HL-60/S4 treated with phorbol 12-myristate 13-acetate at 8.2 ng/mL for 4 days and 3 days (cell line): ENCODE data around the gene KPNA3.
"Not testable (repeated sequence)": the region's sequence is repeated elsewhere in the genome, so short reads cannot be mapped to it uniquely, and the experiment has no call there.

Source experiments
- in situ Hi-C: fragments of 300-500 bp; cut with MboI; formaldehyde crosslinking; loops from 2 replicates; pipeline ENCODE4 v1.15.0; 2022; ENCODE audit warnings: low sequenced_read_pairs

KPNA3 gene, protein sequence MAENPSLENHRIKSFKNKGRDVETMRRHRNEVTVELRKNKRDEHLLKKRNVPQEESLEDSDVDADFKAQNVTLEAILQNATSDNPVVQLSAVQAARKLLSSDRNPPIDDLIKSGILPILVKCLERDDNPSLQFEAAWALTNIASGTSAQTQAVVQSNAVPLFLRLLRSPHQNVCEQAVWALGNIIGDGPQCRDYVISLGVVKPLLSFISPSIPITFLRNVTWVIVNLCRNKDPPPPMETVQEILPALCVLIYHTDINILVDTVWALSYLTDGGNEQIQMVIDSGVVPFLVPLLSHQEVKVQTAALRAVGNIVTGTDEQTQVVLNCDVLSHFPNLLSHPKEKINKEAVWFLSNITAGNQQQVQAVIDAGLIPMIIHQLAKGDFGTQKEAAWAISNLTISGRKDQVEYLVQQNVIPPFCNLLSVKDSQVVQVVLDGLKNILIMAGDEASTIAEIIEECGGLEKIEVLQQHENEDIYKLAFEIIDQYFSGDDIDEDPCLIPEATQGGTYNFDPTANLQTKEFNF

DNA sequence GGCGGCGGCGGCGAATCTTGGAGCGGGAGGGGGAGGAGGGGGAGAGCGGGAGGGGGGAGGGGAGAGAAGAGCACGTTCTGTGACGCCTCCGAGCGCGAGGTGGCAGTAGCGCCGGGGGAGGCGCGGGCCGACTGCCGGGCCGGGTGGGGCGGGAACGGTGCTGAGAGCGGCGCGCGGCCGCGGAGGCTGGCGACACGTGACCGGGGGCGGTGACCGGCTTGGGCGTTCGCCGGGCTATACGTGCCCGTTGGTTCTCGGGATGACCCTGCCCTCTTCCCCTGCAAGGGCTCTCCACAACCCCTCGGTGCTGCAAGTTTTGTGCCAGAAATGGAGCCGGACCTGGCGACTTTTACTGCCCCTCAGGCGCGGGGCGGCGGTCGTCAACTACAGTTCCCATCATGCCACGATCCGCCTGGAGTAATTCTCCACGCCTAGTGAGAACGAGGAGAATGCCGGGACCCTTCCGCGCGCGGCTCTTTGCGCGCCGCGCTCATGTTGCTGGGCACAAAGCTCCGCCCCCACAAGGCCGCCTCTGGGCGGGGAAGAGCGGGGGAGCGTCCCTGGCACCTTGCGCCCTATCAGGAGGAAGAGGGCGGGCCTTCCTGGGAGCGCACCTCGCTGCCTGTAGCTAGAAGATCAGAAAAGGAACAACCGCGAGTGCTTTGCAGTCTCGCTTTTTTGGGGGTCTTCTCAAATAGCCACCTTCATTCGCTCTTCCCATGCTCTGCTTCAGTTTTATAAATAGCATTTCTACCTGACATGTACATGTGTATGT, at the start of gene KPNA3:
TSS of gene KPNA3 (minus strand) at position 133 of the 775 bp plus-strand sequence. CDS start 176 bp downstream, outside the sequence.
- in situ Hi-C loops = no loop called here

DNA sequence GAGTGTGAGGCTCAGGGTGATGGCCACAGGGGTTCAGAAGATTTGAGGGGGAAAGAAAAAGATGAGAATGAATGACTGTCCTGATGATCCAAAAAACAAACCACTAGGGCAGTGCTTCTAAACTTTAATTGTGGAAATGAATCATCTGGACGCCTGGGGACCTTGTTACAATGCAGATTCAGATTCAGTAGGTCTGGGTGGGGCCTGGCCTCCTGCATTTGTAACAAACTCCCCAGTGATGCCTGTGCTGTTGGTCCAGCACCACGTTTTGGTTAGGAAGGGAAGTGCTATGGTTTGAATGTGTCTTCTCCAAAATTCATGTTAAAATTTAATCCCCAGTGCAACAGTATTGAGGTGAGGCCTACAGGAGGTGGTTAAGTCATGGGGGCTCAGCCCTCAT, 49.5 kb upstream of the KPNA3 start:
- in situ Hi-C loops = loop anchor here (10.0 kb wide), 1 partner anchor 177 kb away; no protein-coding TSS in a partner anchor

DNA sequence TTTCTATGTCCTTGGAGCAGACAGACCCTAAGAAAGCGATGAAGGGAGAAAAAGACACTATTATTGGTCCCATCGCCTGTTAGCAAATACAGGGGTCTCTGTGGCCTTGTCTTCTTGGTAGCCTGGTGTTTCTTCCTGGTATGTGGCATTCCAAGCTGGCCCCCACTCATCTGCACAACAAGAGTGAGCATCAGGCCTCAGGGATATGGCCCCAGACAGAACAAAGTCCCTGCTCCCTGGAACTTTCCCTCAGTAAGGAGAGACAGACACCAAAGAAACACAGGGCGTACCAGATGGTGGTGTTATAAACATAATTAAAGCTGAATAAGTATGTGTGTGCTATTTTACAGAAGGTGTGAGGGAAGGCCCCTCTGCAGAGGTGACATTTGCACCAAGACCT, 48.2 kb upstream of the KPNA3 start:
- in situ Hi-C loops = loop anchor here (10.0 kb wide), 1 partner anchor 176 kb away; no protein-coding TSS in a partner anchor

DNA sequence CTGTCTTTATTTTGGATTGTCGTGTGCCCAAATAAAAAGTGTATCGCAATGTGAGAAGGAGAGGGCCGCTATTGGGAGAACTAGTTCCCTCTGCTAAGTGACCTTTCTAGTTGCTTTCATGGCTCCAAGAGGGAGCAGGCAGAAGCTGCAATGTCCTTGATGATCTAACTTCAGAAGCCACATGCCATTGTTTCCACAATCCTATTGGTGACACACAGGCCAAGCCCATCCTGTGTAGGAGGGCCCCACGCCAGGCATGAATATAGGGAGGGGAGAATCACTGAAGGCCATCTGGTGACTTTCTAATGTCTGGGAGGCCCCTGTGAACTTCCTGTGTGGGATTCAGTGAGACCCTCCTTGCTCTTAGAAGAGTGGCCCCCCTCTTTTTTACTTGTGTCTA, 47.8 kb upstream of the KPNA3 start:
- in situ Hi-C loops = loop anchor here (10.0 kb wide), 1 partner anchor 175 kb away; no protein-coding TSS in a partner anchor

DNA sequence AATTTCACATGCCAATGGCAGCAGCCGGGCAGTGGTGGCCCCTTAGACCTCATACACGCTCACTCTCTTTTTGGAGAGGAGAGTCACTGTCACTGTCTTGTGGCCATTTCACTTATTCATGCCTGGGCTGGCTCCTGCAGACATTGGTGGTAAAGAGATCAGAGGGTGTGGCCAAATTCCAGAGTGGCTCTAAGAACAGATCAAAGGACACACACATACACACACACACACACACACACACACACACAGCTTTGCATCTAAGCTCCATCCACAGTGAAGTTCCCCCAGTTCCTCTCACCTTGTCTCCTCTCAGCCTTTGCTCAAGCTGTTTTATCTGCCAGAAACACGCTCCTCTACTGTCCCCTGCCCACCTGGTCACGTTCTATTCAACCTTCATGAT, 46.5 kb upstream of the KPNA3 start:
- in situ Hi-C loops = no loop called here

DNA sequence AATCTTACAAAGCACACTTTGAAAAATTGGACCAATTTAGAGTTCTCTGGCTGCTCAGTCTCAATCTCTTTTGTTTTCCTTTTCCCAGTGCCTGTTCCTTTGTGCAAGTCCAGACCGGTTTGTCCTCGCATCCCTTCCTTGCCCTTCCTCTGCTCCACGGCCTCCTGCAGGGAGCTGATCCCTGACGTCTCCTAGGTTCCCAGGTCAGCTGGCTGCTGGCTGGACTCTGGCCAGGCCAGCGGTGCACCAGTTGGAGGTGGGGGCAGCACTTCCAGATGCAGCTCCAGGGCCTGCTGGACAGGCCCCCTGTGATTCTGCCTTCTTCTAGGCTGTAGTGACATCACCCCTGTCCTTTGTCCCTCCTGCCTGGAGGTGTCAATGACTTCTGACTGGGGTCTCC, 44.0 kb upstream of the KPNA3 start:
- in situ Hi-C loops = no loop called here

DNA sequence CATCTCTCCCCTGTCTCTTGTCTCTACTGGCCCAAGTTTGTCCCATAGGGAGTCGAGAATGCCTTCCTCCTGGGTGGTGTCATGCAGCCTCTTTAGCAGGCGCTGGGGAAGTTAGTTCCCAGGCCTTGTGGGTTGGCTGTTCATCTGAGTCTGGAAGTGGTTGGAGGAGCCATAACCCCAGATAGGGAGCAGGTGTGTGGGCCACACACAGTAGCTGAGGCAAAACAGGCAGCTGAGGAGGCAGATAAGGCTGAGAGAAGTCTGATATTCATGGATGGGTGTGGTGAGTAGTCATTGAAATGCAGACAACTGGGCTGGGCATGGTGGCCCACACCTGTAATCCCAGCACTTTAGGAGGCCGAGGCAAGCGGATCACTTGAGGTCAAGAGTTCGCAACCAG, 40.9 kb upstream of the KPNA3 start:
- in situ Hi-C loops = no loop called here

DNA sequence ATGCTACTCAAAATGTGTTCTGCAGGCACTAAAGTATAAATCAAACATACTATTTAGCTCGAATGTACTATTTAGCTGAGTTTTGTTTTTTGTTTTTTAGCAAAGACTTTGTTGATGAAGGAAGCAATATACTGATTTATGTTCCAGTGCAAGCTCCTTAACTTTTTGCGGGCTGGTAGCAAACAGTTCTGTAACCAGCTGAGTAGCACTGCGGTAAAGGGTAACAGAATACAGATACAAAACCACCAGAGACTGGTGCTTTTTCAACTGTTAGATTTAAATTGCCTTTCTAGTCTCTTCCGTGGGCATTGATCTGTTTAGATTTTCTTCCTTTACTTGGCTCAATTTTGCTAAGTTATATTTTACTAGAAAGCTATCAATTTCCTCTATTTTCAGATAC, 39.0 kb upstream of the KPNA3 start:
- in situ Hi-C loops = no loop called here

DNA sequence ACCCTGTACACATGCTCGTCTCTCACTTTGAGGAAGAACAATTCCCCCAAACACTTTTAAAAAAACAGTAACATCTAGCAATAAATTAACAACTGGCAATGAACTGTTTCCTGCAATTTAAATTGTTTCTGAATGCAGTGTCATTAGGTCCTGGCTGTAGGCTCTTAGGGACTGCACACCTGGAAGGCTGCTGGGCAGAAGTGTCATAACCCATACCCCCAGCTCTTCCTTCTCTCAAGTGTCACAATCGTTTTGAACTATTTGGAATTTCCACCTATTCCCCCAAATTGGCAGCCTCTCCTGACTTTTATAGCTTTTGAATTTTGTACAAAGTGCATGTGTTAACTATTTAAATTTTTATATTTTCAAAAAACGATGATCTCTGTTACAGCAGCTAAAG, 38.2 kb upstream of the KPNA3 start:
- in situ Hi-C loops = no loop called here

DNA sequence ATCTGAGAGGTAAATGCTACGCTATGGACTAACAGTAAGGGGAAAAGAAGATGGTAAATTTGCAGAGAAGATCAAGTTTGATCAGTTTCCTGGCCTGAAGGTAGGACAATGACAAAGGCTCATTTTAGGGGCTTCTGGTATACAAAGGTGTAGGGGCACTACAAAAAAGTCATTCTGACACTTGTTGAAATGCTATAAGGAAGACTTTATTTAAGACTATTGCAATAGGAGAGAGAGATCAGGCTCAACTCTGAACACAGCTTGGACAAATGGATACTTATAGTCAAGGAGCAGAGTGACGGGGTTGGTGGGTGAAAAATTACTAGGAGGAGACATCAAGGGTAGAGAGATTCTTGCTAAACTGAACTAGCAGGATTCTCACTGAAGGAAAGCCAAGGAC, 37.2 kb upstream of the KPNA3 start:
- in situ Hi-C loops = no loop called here

DNA sequence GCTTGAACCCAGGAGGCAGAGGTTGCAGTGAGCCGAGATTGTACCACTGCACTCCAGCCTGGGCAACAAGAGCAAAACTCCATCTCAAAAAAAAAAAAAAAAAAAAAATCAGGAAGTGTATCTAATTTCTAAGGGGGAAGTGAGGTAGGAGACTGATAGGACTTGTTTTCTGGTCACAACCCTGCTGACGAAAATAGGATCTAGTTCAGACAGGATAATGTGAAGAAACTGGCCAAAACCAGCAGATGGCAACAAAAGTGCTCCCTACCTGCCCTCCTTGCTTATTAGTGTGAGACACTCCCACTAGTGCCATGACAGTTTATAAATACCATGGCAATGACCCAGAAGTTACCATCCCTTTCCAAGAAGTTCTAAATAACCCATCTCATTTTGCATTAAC, 36.0 kb upstream of the KPNA3 start:
- in situ Hi-C loops = no loop called here

DNA sequence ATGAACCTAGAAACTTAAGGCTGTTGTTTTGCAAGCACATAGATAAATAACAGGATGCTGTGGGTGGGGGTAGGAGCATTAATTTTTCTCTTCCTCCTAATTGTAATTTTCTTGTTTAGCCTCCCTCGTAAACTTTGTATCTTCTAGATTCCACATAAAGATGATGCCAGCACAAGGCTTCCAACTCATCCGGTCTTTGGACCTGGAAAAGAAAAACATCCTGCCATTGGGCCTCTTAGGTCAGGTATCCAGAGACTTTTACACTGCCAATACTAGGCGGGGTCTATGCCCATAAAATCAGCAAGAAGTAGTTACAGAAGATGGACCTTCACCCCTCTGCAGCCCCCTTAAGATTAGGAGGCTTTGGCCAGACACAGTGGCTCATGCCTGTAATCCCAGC, 35.4 kb upstream of the KPNA3 start:
- in situ Hi-C loops = no loop called here

DNA sequence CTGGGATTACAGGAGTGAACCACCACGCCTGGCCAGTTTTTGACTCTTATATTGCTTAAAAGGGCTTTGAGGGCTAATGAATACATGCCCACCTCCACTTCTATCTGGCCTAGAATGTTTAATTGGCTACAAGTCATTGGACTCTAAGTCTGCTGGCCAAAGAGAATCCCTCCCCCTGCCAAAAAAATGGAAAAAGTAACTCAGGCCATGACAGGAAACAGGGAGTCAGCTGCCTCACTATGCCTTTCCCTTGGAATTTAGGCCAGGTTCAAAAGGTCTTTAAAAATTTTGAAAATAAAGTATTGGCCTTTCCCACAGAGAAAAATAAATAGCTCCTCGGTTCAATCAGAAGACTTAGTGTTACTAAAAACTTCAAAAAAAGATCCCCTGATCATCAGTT, 34.9 kb upstream of the KPNA3 start:
- in situ Hi-C loops = no loop called here

DNA sequence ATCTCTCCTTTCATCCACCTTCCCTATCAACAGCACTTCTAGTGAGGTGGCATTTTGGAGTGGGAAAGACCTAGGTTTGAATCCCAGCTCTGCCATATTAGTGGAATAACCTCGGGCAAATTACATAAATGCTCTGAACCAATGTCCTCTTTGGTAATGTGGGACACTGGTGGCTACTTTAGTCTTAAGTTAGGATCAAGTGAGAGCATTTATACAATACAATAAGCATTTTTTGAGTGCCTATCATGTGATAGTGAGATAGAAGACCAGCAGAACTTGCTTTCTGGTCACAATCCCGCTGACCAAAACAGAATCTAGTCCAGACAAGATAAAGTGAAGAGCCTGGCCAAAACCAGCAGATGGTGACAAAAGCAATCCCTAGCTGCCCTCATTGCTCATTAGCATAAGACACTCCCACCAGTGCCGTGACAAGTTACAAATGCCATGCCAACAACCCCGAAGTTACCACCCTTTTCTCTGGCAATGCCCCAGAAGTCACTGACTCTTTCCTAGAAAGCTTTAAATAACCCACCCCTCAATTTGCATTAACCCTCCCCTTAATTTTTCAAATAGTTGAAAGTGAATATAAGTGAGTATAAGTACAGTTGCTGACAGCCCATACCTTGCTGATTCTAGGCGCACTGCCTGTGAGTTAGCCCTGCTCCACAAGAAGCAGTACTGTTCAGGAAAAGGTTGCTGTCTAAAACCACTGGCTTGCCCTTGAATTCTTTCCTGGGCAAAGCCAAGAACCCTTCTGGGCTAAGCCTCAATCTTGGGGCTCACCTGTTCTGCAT, 28.9 kb upstream of the KPNA3 start:
- in situ Hi-C loops = no loop called here

DNA sequence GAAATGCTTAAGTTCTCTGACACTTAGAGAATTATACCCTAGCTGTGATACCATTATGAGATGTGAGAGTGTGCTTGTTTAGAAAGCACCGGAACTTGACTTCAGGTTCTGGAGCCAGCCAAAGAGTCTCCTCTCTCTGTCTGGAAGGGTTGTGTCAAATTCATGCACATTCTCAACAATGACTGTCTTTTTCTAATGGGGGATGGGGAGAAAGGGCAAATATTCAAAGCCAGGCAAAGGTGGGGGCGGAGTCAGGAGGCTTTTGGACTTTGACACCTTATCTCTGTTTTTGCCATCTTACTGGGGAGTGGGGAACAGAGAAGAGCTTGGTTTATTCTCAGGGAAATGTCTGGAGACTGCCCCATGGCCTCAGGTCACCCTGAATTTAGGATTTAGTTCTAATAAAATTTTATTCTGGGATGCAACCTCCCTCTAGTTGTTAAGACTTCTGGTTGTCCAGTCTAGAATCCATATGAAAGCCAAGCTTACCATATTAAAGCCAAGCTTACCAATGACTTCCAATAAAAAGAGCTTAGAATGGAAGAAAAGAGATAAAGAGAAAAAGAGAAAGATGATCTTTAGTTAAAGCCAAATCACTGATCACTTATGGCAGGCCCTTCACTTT, 28.2 kb upstream of the KPNA3 start:
- in situ Hi-C loops = no loop called here

DNA sequence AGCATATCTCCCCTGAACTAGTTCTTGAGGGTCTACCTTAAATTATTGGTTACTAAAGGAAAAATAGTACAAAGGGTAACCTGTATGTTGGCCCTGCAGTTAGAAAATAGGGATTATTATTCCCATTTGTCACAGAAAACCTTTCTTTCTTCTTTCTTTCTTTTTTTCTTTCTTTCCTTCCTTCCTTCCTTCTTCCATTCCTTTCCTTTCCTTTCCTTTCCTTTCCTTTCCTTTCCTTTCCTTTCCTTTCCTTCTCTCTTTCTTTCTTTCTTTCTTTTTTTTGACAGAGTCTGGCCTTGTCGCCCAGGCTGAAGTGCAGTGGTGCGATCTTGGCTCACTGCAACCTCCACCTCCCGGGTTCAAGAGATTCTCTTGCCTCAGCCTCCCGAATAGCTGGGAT, 23.6 kb upstream of the KPNA3 start:
- in situ Hi-C loops = not testable (repeated sequence)

DNA sequence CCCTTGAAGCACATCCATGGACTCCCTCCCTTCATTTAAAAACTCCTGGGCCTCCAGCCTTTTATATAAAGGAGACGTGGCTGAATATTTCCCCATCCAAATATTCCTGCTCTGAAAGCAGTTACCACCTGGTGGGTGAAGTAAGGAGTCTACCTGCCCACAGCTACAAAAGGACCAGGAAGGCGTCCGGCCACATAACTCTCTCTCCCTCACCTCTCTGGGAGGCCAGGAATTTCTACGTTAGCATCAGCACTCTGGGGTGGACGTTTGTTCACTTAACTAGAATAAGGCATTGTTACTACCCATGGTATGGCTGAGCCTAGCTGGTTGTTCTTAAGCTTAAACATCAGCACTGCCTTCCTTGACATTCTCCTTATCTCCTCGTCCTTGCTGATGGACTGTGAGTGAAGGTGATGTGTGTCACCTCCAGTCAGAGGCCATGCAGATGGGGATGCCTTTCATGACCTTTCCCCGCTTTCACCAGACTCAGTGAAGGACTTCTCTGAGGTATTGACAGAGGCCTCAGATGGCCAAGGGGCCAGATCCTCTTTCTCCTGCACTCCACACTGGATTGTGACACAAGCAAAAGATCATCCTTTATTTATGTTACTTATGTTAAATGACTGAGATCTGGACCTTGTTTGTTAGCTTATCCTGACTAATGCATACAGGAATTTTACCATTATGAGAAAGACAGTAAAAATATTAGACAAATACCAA, 22.2 kb upstream of the KPNA3 start:
- in situ Hi-C loops = no loop called here

DNA sequence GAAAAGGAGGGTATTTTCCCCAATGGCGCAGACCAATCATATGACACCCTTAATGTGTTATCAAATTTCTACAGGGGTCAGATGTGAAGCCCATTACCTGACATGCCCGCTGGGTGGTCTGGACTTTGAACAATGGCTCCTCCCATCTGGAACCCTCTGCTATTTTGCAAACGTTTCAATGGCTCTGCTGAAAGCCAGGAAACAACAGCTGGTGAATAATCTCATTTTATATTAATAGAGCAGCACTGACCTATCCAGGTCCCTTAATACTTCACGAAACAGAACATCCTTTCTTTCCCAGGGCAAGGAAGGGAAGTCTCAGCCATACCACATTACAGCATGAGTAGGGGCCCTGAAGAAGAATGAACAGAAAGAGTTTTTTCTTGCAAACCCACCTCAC, 20.3 kb upstream of the KPNA3 start:
- in situ Hi-C loops = no loop called here

DNA sequence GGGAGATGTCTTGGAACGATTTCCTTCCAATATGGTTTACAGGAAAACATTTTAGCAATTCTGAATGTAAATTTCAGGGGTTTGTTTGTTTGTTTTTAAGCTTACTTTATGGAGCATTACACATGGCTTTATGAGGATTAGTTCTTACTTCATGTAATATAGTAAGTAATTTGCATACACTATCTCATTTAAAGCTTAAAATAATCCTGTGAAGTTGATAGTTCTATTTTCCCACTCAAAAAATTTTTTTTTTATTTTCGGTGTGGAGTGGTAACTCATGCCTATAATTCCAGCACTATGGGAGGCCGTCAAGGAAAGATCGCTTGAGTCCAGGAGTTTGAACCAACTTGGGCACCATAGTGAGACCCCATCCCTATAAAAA, 19.0 kb upstream of the KPNA3 start:
- in situ Hi-C loops = no loop called here
